ENCODE data around the gene TMC7.

TMC7 gene

DNA sequence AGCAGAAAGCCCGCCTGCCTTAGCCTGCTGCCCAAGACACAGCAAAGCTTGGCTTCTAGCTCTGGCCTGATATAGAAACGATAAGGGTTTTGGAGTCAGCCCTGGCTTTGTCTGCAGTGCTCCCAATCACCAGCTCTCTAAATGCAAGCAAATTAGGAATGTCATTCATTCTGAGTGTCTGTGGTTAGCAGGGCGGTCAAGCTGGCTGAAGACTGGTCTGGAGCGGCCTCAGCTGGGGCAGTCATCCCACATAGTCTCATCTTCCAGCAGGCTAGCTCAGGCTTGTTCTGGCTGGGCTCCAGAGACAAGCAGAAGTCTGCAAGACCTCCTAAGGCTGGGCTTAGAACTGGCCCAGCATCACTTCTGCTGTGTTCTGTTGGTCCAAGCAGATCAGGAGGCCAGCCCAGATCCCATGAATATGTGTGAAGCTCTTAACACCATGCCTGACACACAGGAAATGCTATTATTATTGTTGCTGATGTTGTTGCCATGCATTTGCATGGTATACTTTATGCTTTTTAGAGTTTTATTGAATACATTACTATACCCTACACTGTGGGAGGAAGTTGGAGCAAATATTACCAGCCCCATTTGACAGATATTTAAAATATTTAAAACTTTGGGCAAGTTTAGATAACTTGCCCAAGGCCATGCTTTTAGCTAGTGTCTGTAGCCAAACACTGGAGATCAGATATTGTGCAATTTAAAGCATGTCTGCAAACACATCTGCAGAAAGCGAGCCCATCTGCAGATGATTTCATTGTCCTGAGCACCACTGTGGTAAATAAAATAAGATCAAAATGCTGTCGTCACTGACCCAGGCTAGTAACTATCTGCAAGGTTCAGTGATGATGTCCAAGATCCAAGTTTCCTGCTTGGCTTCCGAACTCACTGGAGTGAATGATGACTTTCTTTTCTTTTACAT lies 24.8 kb downstream of the TMC7 start:
- 94% methylated on average over 7 of the region's 7 CpGs for WGBS (ENCODE audit: insufficient coverage)
- H3K9me3 ChIP-seq (ENCODE audit: control extremely low read depth in 1 of 5, control insufficient read depth in 4 of 5, insufficient read depth in 2 of 5, low read depth in 1 of 5, low read length in 4 of 5), result peaks cover 0 to 10% (median 3%) of the 10 kb centered on the region in 5 experiments
- no peaks in the 10 kb centered on the region for H3K27me3 ChIP-seq (replicated peaks in 2 of 5; ENCODE audit: control insufficient read depth in 4 of 5, insufficient read depth in 5 of 5, low read length in 4 of 5)
- no peaks in the 10 kb centered on the region for H3K36me3 ChIP-seq (ENCODE audit: control insufficient read depth in 4 of 4, insufficient read depth in 4 of 4, low read length in 3 of 4)
- DNase-seq, result no peak
- H3K4me3 ChIP-seq (ENCODE audit: control insufficient read depth in 1 of 7, extremely low read depth in 1 of 7, insufficient read depth in 4 of 7, low read depth in 2 of 7, low read length in 6 of 7), result no peak overlapping the region
- POLR2A ChIA-PET, result no interaction called here
- no peaks in the 10 kb centered on the region for H3K4me1 ChIP-seq (ENCODE audit: control extremely low read depth in 1 of 4, control insufficient read depth in 4 of 4, insufficient read depth in 4 of 4, low read length in 3 of 4)
- CTCF ChIA-PET, result no interaction called here
- H3K27ac ChIP-seq (ENCODE audit: insufficient read depth in 1 of 2, low read depth in 1 of 2, low read length in 2 of 2, poor library complexity in 1 of 2, severe bottlenecking in 2 of 2), result no peak overlapping the region

DNA sequence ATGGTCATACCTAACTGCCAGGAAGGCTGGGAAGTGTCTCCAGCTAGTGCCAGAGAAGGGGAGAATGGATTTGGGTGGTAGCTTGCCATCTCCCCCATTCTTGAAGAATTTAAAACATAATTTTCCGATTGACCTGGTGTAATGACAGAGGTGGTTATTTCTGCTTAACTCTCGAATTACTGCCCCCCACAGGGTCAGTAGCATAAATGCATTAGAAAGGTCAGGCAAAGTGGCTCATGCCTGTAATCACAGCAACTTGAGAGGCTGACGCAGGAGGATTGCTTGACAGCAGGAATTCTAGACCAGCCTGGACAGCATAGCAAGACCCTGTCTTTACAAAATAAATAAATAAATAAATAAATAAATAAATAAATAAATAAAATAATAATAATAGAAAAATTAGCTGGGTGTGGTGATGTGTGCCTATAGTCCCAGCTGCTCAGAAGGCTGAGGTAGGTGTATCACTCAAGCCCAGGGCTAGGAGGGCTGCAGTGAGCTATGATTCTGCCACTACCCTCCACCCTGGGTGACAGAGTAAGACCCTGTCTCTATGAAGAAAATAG lies 27.5 kb downstream of the TMC7 start:
- Histone ChIP-seq H3K4me3 (ENCODE audit: control insufficient read depth in 1 of 7, extremely low read depth in 1 of 7, insufficient read depth in 4 of 7, low read depth in 2 of 7, low read length in 6 of 7) (no peak overlapping the region), H3K27ac (ENCODE audit: insufficient read depth in 1 of 2, low read depth in 1 of 2, low read length in 2 of 2, poor library complexity in 1 of 2, severe bottlenecking in 2 of 2) (no peak overlapping the region), H3K36me3 (ENCODE audit: control insufficient read depth in 4 of 4, insufficient read depth in 4 of 4, low read length in 3 of 4) (no peaks in the 10 kb centered on the region), H3K27me3 (replicated peaks in 2 of 5; ENCODE audit: control insufficient read depth in 4 of 5, insufficient read depth in 5 of 5, low read length in 4 of 5) (no peaks in the 10 kb centered on the region), H3K9me3 (ENCODE audit: control extremely low read depth in 1 of 5, control insufficient read depth in 4 of 5, insufficient read depth in 2 of 5, low read depth in 1 of 5, low read length in 4 of 5) (peaks cover 0 to 10% (median 3%) of the 10 kb centered on the region in 5 experiments), H3K4me1 (ENCODE audit: control extremely low read depth in 1 of 4, control insufficient read depth in 4 of 4, insufficient read depth in 4 of 4, low read length in 3 of 4) (peaks cover 0 to 4% (median 0%) of the 10 kb centered on the region in 4 experiments)
- no peak for DNase-seq
- 93% methylated on average over 2 of the region's 3 CpGs for WGBS (ENCODE audit: insufficient coverage)
- CTCF ChIA-PET, result no interaction called here
- POLR2A ChIA-PET, result no interaction called here

DNA sequence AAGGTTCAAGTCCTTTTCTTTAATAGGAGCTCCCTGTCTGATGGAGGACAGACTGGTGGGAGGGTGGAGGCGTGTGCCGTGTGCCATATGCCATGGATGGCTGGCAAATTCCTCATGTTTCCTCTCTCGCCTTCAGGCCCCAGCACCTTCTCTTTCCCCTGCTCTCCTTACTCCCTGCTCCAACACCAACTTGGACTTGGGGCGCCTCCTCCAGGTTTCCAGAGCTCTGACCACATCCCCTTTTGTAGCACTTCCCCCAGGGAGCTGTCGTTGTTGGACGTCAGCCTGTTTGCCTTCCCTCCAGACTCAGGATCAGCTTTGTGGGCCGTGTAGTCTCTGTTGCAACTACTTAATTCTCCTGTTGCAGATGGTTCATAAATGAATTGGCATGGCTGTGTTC lies 30.7 kb downstream of the TMC7 start:
- 69% methylated on average over 5 of the region's 7 CpGs for WGBS (ENCODE audit: insufficient coverage)

DNA sequence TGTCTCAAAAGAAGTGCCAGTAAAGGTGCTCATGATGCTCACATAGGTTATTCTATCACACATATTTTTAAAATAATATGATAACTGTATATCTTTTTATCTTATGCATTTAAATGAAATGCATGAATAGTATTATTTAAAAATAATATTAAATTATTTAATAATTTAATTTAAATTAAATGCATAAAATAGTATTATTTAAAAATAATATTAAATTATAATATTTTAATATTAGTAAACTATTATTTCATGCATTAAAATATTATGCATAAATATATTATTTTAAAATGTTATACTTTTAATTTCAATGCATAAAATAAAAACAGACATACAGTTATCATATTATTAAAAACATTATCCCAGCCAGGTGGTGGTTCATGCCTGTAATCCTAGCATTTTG lies 33.4 kb downstream of the TMC7 start:
- ChIA-PET CTCF (no interaction called here), POLR2A (no interaction called here)
- DNase-seq, result no peak
- Histone ChIP-seq H3K4me3 (ENCODE audit: control insufficient read depth in 1 of 7, extremely low read depth in 1 of 7, insufficient read depth in 4 of 7, low read depth in 2 of 7, low read length in 6 of 7) (no peak overlapping the region), H3K27ac (ENCODE audit: insufficient read depth in 1 of 2, low read depth in 1 of 2, low read length in 2 of 2, poor library complexity in 1 of 2, severe bottlenecking in 2 of 2) (no peak overlapping the region), H3K4me1 (ENCODE audit: control extremely low read depth in 1 of 4, control insufficient read depth in 4 of 4, insufficient read depth in 4 of 4, low read length in 3 of 4) (peaks cover 0 to 4% (median 0%) of the 10 kb centered on the region in 4 experiments), H3K27me3 (replicated peaks in 2 of 5; ENCODE audit: control insufficient read depth in 4 of 5, insufficient read depth in 5 of 5, low read length in 4 of 5) (no peaks in the 10 kb centered on the region), H3K36me3 (ENCODE audit: control insufficient read depth in 4 of 4, insufficient read depth in 4 of 4, low read length in 3 of 4) (no peaks in the 10 kb centered on the region), H3K9me3 (ENCODE audit: control extremely low read depth in 1 of 5, control insufficient read depth in 4 of 5, insufficient read depth in 2 of 5, low read depth in 1 of 5, low read length in 4 of 5) (peaks cover 0 to 1% (median 0%) of the 10 kb centered on the region in 5 experiments)

More for the DNA sequence above, 30.7 kb downstream of the TMC7 start:
- no peaks in the 10 kb centered on the region for H3K36me3 ChIP-seq (ENCODE audit: control insufficient read depth in 4 of 4, insufficient read depth in 4 of 4, low read length in 3 of 4)
- H3K4me3 ChIP-seq (ENCODE audit: control insufficient read depth in 1 of 7, extremely low read depth in 1 of 7, insufficient read depth in 4 of 7, low read depth in 2 of 7, low read length in 6 of 7), result no peak overlapping the region
- CTCF ChIA-PET, result no interaction called here
- POLR2A ChIA-PET, result no interaction called here
- no peak overlapping the region for H3K27ac ChIP-seq (ENCODE audit: insufficient read depth in 1 of 2, low read depth in 1 of 2, low read length in 2 of 2, poor library complexity in 1 of 2, severe bottlenecking in 2 of 2)
- H3K4me1 ChIP-seq (ENCODE audit: control extremely low read depth in 1 of 4, control insufficient read depth in 4 of 4, insufficient read depth in 4 of 4, low read length in 3 of 4), result peaks cover 0 to 4% (median 0%) of the 10 kb centered on the region in 4 experiments
- H3K9me3 ChIP-seq (ENCODE audit: control extremely low read depth in 1 of 5, control insufficient read depth in 4 of 5, insufficient read depth in 2 of 5, low read depth in 1 of 5, low read length in 4 of 5), result peaks cover 0 to 10% (median 3%) of the 10 kb centered on the region in 5 experiments
- peak in 1 of 3 donors; percentile 2 for DNase-seq
- H3K27me3 ChIP-seq (replicated peaks in 2 of 5; ENCODE audit: control insufficient read depth in 4 of 5, insufficient read depth in 5 of 5, low read length in 4 of 5), result no peaks in the 10 kb centered on the region

DNA sequence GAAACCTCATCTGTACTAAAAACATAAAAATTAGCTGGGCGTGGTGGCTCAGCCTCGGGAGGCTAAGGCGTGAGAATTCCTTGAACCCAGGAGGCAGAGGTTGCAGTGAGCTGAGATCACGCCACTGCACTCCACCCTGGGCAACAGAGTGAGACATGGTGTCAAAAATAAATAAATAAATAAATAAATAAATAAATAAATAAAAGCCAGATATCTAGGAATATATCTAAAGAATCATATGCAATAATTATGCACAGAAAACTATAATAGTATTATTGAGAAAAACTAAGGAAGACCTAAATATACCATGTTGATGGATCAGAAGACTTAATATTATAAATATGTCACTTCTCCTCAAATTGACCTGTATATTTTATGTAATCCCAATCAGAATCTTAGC lies 37.0 kb downstream of the TMC7 start:
- ChIA-PET POLR2A (no interaction called here), CTCF (no interaction called here)
- peaks cover 0 to 1% (median 0%) of the 10 kb centered on the region in 5 experiments for H3K9me3 ChIP-seq (ENCODE audit: control extremely low read depth in 1 of 5, control insufficient read depth in 4 of 5, insufficient read depth in 2 of 5, low read depth in 1 of 5, low read length in 4 of 5)
- no peak for DNase-seq
- H3K4me3 ChIP-seq (ENCODE audit: control insufficient read depth in 1 of 7, extremely low read depth in 1 of 7, insufficient read depth in 4 of 7, low read depth in 2 of 7, low read length in 6 of 7), result no peak overlapping the region
- no peaks in the 10 kb centered on the region for H3K36me3 ChIP-seq (ENCODE audit: control insufficient read depth in 4 of 4, insufficient read depth in 4 of 4, low read length in 3 of 4)
- H3K27ac ChIP-seq (ENCODE audit: insufficient read depth in 1 of 2, low read depth in 1 of 2, low read length in 2 of 2, poor library complexity in 1 of 2, severe bottlenecking in 2 of 2), result no peak overlapping the region
- no CpG with 5 or more reads among the region's 4 CpGs for WGBS (ENCODE audit: insufficient coverage)
- no peaks in the 10 kb centered on the region for H3K27me3 ChIP-seq (replicated peaks in 2 of 5; ENCODE audit: control insufficient read depth in 4 of 5, insufficient read depth in 5 of 5, low read length in 4 of 5)
- H3K4me1 ChIP-seq (ENCODE audit: control extremely low read depth in 1 of 4, control insufficient read depth in 4 of 4, insufficient read depth in 4 of 4, low read length in 3 of 4), result no peaks in the 10 kb centered on the region

DNA sequence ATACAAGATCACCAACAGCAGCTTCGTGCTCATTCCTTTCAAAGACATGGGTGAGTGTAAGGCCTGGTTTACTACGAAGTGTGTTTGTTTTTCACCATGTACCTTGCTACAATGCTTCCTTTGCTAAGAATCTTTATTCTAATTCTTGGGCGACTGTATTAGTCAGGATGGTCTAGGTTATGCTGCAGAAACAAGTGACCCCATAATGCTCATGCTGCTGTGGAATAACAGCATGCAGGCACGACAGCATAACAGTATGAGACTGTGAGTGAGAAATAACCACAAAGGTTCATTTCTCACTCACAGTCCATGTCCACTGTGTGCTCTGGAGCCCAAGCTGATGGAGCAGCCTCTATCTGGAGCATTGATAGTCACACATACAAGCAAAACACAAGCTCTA lies 38.0 kb downstream of the TMC7 start:
- peaks cover 0 to 1% (median 0%) of the 10 kb centered on the region in 5 experiments for H3K9me3 ChIP-seq (ENCODE audit: control extremely low read depth in 1 of 5, control insufficient read depth in 4 of 5, insufficient read depth in 2 of 5, low read depth in 1 of 5, low read length in 4 of 5)
- no peak overlapping the region for H3K27ac ChIP-seq (ENCODE audit: insufficient read depth in 1 of 2, low read depth in 1 of 2, low read length in 2 of 2, poor library complexity in 1 of 2, severe bottlenecking in 2 of 2)
- WGBS (ENCODE audit: insufficient coverage), result 100% methylated on average over 4 of the region's 4 CpGs
- no peak for DNase-seq
- no peaks in the 10 kb centered on the region for H3K36me3 ChIP-seq (ENCODE audit: control insufficient read depth in 4 of 4, insufficient read depth in 4 of 4, low read length in 3 of 4)
- no peak overlapping the region for H3K4me3 ChIP-seq (ENCODE audit: control insufficient read depth in 1 of 7, extremely low read depth in 1 of 7, insufficient read depth in 4 of 7, low read depth in 2 of 7, low read length in 6 of 7)
- H3K27me3 ChIP-seq (replicated peaks in 2 of 5; ENCODE audit: control insufficient read depth in 4 of 5, insufficient read depth in 5 of 5, low read length in 4 of 5), result no peaks in the 10 kb centered on the region
- no peaks in the 10 kb centered on the region for H3K4me1 ChIP-seq (ENCODE audit: control extremely low read depth in 1 of 4, control insufficient read depth in 4 of 4, insufficient read depth in 4 of 4, low read length in 3 of 4)
- ChIA-PET POLR2A (no interaction called here), CTCF (no interaction called here)

DNA sequence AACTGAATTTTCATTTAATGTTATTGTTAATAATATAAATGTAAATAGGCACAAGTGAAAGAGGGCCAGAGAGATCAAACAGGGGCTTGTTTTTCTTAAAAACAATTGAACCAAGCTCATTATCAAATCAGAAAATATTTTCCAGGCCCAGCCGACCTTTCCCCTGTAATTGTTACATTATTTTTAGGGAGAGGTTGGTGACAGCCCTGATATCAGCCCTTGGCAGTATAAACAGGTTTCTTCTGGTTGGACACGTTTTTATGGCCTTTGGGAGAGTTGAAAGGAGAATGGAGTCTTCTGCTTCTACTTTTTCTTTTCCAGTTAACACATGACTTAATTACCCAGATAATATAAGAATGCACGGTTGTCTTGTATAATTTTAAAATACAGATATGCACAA lies 43.7 kb downstream of the TMC7 start:
- CTCF ChIA-PET, result no interaction called here
- Histone ChIP-seq H3K27ac (ENCODE audit: insufficient read depth in 1 of 2, low read depth in 1 of 2, low read length in 2 of 2, poor library complexity in 1 of 2, severe bottlenecking in 2 of 2) (no peak overlapping the region), H3K36me3 (ENCODE audit: control insufficient read depth in 4 of 4, insufficient read depth in 4 of 4, low read length in 3 of 4) (no peaks in the 10 kb centered on the region), H3K27me3 (replicated peaks in 2 of 5; ENCODE audit: control insufficient read depth in 4 of 5, insufficient read depth in 5 of 5, low read length in 4 of 5) (no peaks in the 10 kb centered on the region), H3K9me3 (ENCODE audit: control extremely low read depth in 1 of 5, control insufficient read depth in 4 of 5, insufficient read depth in 2 of 5, low read depth in 1 of 5, low read length in 4 of 5) (no peaks in the 10 kb centered on the region), H3K4me1 (ENCODE audit: control extremely low read depth in 1 of 4, control insufficient read depth in 4 of 4, insufficient read depth in 4 of 4, low read length in 3 of 4) (no peaks in the 10 kb centered on the region), H3K4me3 (ENCODE audit: control insufficient read depth in 1 of 7, extremely low read depth in 1 of 7, insufficient read depth in 4 of 7, low read depth in 2 of 7, low read length in 6 of 7) (no peak overlapping the region)
- no CpG with 5 or more reads among the region's 3 CpGs for WGBS (ENCODE audit: insufficient coverage)
- no peak for DNase-seq
- POLR2A ChIA-PET, result no interaction called here

Data from common myeloid progenitor, CD34-positive (primary cell).